ENCODE measurements around the gene HPCAL1.

The HPCAL1 gene

GRCh38 chr2:10350761-10351160 lies 48.1 kb downstream of the HPCAL1 start:
- no peak overlapping the region for H3K4me3 ChIP-seq (ENCODE audit: low read length)
- no peak for TF ChIP-seq CTCF (conservative IDR thresholded peaks at IDR 0.05; ENCODE audit: low read length)
- DNase-seq (ENCODE audit: low read depth), result no peak

- H3K4me3 ChIP-seq (ENCODE audit: low read length), result no peak overlapping the region
- no peak for TF ChIP-seq CTCF (conservative IDR thresholded peaks at IDR 0.05; ENCODE audit: low read length)
- DNase-seq (ENCODE audit: low read depth), result no peak
Measured at GRCh38 chr2:10352361-10352760, 49.7 kb downstream of the HPCAL1 start.

GRCh38 chr2:10352972-10353371 lies 50.3 kb downstream of the HPCAL1 start:
- H3K4me3 ChIP-seq (ENCODE audit: low read length), result no peak overlapping the region
- TF ChIP-seq CTCF (conservative IDR thresholded peaks at IDR 0.05; ENCODE audit: low read length), result no peak
- DNase-seq (ENCODE audit: low read depth), result no peak

GRCh38 chr2:10353931-10354330 lies 51.2 kb downstream of the HPCAL1 start:
- TF ChIP-seq CTCF (conservative IDR thresholded peaks at IDR 0.05; ENCODE audit: low read length), result no peak
- DNase-seq (ENCODE audit: low read depth), result no peak
- no peak overlapping the region for H3K4me3 ChIP-seq (ENCODE audit: low read length)

GRCh38 chr2:10354399-10354798 lies 51.7 kb downstream of the HPCAL1 start:
- DNase-seq (ENCODE audit: low read depth), result no peak
- TF ChIP-seq CTCF (conservative IDR thresholded peaks at IDR 0.05; ENCODE audit: low read length), result no peak
- no peak overlapping the region for H3K4me3 ChIP-seq (ENCODE audit: low read length)

- no peak for TF ChIP-seq CTCF (conservative IDR thresholded peaks at IDR 0.05; ENCODE audit: low read length)
- DNase-seq (ENCODE audit: low read depth), result no peak
- H3K4me3 ChIP-seq (ENCODE audit: low read length), result no peak overlapping the region
Measured at GRCh38 chr2:10355471-10356438, 53.1 kb downstream of the HPCAL1 start.

- no peak overlapping the region for H3K4me3 ChIP-seq (ENCODE audit: low read length)
- DNase-seq (ENCODE audit: low read depth), result no peak
- TF ChIP-seq CTCF (conservative IDR thresholded peaks at IDR 0.05; ENCODE audit: low read length), result no peak
Measured at GRCh38 chr2:10356439-10356811, 53.7 kb downstream of the HPCAL1 start.

All from AG10803 (cell line).